Type B pancreatic cell (in vitro differentiated cells): ENCODE results near the gene DNMT3B. TPM values are rescaled to one million over a fixed set of nuclear protein-coding genes. Genes with fewer than 3 reads are reported as not detected.

Source experiments
- DNase-seq: peaks from one replicate; pipeline ENCODE4 v3.0.0; 2021; ENCODE audit warnings: mixed read lengths; ENCODE audit not compliant: unreplicated experiment; ENCODE audit errors: extremely low spot score
- H3K27ac Mint-ChIP-seq: 2 replicates; pipeline ENCODE4 v1.8.0; 2021; ENCODE audit warnings: mild to moderate bottlenecking, mixed read lengths
- H3K27me3 Mint-ChIP-seq: 2 replicates; pipeline ENCODE4 v1.8.0; 2021; ENCODE audit warnings: mixed read lengths
- H3K36me3 Mint-ChIP-seq: 2 replicates; pipeline ENCODE4 v1.8.0; 2021; ENCODE audit warnings: mixed read lengths
- H3K4me1 Mint-ChIP-seq: one replicate; pipeline ENCODE4 v1.8.0; 2021; ENCODE audit warnings: mixed read lengths; ENCODE audit not compliant: unreplicated experiment
- H3K4me3 Mint-ChIP-seq: 2 replicates; pipeline ENCODE4 v1.8.0; 2021; ENCODE audit warnings: mild to moderate bottlenecking, mixed read lengths
- H3K9me3 Mint-ChIP-seq: 2 replicates; pipeline ENCODE4 v1.8.0; 2021; ENCODE audit warnings: mixed read lengths
- CTCF ChIP-seq: fragments of 200-600 bp; sonication (generic); conservative IDR thresholded peaks from 2 replicates; pipeline ENCODE4 v1.5.0; 2021; ENCODE audit warnings: antibody characterized with exemption, mild to moderate bottlenecking
- total RNA-seq: library from RNA; stranded (reverse); gene quantifications from 2 replicates; pipeline ENCODE4 v1.2.1, GENCODE V29; 2021; ENCODE audit warnings: low replicate concordance

The DNMT3B gene
- total RNA-seq, 1 donor from 2014 or later, result 19.7 TPM

GRCh38 chr20:32837157-32837556 lies 75.0 kb downstream of the DNMT3B start:
- no peaks in the 10 kb centered on the region for H3K9me3 Mint-ChIP-seq
- H3K27ac Mint-ChIP-seq, result no peak overlapping the region
- H3K36me3 Mint-ChIP-seq, result peaks cover 49% of the 10 kb centered on the region
- DNase-seq, result no peak
- no peaks in the 10 kb centered on the region for H3K27me3 Mint-ChIP-seq
- no peak for TF ChIP-seq CTCF
- H3K4me1 Mint-ChIP-seq, result peaks cover 2% of the 10 kb centered on the region
- H3K4me3 Mint-ChIP-seq, result no peak overlapping the region

- TF ChIP-seq CTCF, result no peak
- peak overlapping the region; percentile 57 for H3K27ac Mint-ChIP-seq
- peaks cover 49% of the 10 kb centered on the region for H3K36me3 Mint-ChIP-seq
- H3K27me3 Mint-ChIP-seq, result no peaks in the 10 kb centered on the region
- no peaks in the 10 kb centered on the region for H3K4me1 Mint-ChIP-seq
- no peak overlapping the region for H3K4me3 Mint-ChIP-seq
- no peak for DNase-seq
- no peaks in the 10 kb centered on the region for H3K9me3 Mint-ChIP-seq
These were observed 77.2 kb downstream of the DNMT3B start for GRCh38 chr20:32839227-32839981.

- H3K27ac Mint-ChIP-seq, result peak overlapping the region; percentile 57
- TF ChIP-seq CTCF, result no peak
- H3K36me3 Mint-ChIP-seq, result peaks cover 49% of the 10 kb centered on the region
- no peaks in the 10 kb centered on the region for H3K27me3 Mint-ChIP-seq
- DNase-seq, result no peak
- H3K4me3 Mint-ChIP-seq, result no peak overlapping the region
- no peaks in the 10 kb centered on the region for H3K9me3 Mint-ChIP-seq
- peaks cover 3% of the 10 kb centered on the region for H3K4me1 Mint-ChIP-seq
These were observed 77.7 kb downstream of the DNMT3B start for GRCh38 chr20:32839982-32840285.

GRCh38 chr20:32841174-32841573 lies 79.0 kb downstream of the DNMT3B start:
- Mint-ChIP-seq H3K27me3 (no peaks in the 10 kb centered on the region), H3K36me3 (peaks cover 46% of the 10 kb centered on the region), H3K4me1 (peaks cover 3% of the 10 kb centered on the region), H3K9me3 (no peaks in the 10 kb centered on the region), H3K27ac (no peak overlapping the region), H3K4me3 (no peak overlapping the region)
- DNase-seq, result no peak
- no peak for TF ChIP-seq CTCF

GRCh38 chr20:32841632-32842031 lies 79.4 kb downstream of the DNMT3B start:
- no peak for DNase-seq
- H3K9me3 Mint-ChIP-seq, result no peaks in the 10 kb centered on the region
- H3K36me3 Mint-ChIP-seq, result peaks cover 41% of the 10 kb centered on the region
- no peak overlapping the region for H3K4me3 Mint-ChIP-seq
- H3K4me1 Mint-ChIP-seq, result peaks cover 3% of the 10 kb centered on the region
- no peak overlapping the region for H3K27ac Mint-ChIP-seq
- no peak for TF ChIP-seq CTCF
- no peaks in the 10 kb centered on the region for H3K27me3 Mint-ChIP-seq
